GM10266 (cell line): ENCODE measurements around the gene PHLPP1.
"Not testable (repeated sequence)": the region's sequence is repeated elsewhere in the genome, so short reads cannot be mapped to it uniquely, and the experiment has no call there.

Experiments
- DNase-seq: peaks from one replicate; pipeline ENCODE4 v3.0.0; 2012; ENCODE audit errors: extremely low spot score
- CTCF ChIP-seq: IDR thresholded peaks from 2 replicates; pipeline ENCODE4 v1.5.1; 2012; ENCODE audit warnings: mild to moderate bottlenecking, low read depth; ENCODE audit not compliant: control insufficient read depth, insufficient read depth; ENCODE audit errors: missing control alignments

PHLPP1 gene

GRCh38 chr18:62737241-62737873 lies 22.0 kb downstream of the PHLPP1 start:
- DNase-seq = no peak
- no peak for TF ChIP-seq CTCF

GRCh38 chr18:62738639-62739038 lies 23.3 kb downstream of the PHLPP1 start:
- TF ChIP-seq CTCF = no peak
- no peak for DNase-seq

GRCh38 chr18:62739911-62740310 lies 24.6 kb downstream of the PHLPP1 start:
- no peak for TF ChIP-seq CTCF
- DNase-seq = no peak

GRCh38 chr18:62740650-62741049 lies 25.3 kb downstream of the PHLPP1 start:
- DNase-seq = not testable (repeated sequence)

- DNase-seq = no peak
- TF ChIP-seq CTCF = no peak
Observed at GRCh38 chr18:62741118-62741566, 25.8 kb downstream of the PHLPP1 start.

GRCh38 chr18:62741584-62741983 lies 26.2 kb downstream of the PHLPP1 start:
- TF ChIP-seq CTCF = no peak
- DNase-seq = no peak

- TF ChIP-seq CTCF = no peak
- no peak for DNase-seq
Observed at GRCh38 chr18:62744076-62744968, 29.0 kb downstream of the PHLPP1 start.
